HG03460 (cell line): ENCODE data around the gene SLC25A47.

ENCODE experiments used
- ATAC-seq: cut with Tn5 transposase; IDR thresholded peaks from one replicate; pipeline ENCODE4 v1.9.1; 2021; ENCODE audit not compliant: unreplicated experiment

Gene SLC25A47

GRCh38 chr14:100322138-100322957 is 791 bp upstream of the SLC25A47 start:
- ATAC-seq: no peak

- ATAC-seq: no peak
These were observed 786 bp downstream of the SLC25A47 start for GRCh38 chr14:100323942-100324307.

DNA sequence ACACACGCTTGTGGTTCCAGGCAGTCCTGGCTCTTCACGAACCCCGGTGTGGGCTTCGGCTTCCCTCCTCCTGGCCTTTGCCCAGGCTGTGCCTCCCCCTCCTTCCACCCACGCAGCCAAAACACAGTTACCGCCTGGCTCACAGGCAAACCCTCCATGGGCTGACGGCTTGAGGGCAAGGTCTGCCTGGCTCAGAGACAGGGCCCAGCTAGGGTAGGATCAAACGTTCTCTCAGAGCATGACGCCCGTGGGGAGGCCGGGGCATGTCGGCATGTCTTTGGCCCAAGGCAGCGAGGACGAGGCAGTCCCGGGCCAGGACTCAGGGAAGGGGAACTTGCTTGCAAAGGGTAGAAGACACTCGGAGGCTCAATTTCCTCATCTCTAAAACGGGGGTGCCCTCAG is 2.1 kb downstream of the SLC25A47 start:
- ATAC-seq: no peak

GRCh38 chr14:100325958-100326357 is 2.8 kb downstream of the SLC25A47 start:
- no peak for ATAC-seq

DNA sequence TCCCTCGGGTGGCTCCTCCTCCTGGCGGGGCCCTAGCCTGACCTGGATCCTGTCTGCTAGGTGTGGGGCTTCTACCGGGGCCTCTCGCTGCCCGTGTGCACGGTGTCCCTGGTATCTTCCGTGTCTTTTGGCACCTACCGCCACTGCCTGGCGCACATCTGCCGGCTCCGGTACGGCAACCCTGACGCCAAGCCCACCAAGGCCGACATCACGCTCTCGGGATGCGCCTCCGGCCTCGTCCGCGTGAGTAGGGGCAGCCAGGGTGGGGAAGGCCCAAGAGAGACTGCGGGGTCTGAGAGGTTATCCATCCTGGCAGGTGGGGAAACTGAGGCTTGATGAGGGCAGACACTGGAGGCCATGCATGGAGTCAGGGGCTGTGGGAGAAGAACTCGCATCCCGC is 4.0 kb downstream of the SLC25A47 start:
- ATAC-seq: no peak

- ATAC-seq: no peak
These were observed 5.5 kb downstream of the SLC25A47 start for GRCh38 chr14:100328495-100329163.

GRCh38 chr14:100329233-100330006 is 6.3 kb downstream of the SLC25A47 start:
- no peak for ATAC-seq

- ATAC-seq: no peak
These were observed 6.8 kb downstream of the SLC25A47 start for GRCh38 chr14:100330007-100330344.

GRCh38 chr14:100330388-100330931 is 7.3 kb downstream of the SLC25A47 start:
- ATAC-seq: no peak

DNA sequence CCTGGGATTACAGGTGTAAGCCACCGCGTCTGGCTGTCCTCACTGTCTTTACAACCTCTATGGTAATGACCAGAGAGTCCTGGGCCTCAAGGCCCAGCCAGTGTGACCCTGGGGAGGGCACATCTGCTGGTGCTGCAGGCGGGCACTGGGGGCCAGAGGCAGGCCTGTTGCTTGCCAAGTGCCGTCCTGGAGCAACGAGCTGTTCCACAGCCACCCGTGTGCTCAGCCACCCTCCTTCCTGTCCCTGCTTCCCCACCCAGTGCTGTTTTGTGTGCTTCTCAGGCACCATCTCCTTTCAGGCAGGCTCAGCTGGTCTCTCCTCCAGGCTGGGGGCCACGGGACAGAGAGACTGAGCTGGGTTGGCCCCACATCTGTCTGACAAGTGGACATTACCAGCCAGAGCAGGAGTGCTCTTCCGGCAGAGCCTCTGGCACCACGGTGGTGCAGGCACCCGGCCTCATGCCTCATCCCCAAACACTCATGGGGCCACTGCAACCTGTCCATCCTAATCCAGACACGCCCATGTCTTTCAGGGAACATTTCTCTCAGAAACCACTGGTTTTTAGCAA is 9.0 kb downstream of the SLC25A47 start:
- no peak for ATAC-seq

GRCh38 chr14:100332797-100333196 is 9.7 kb downstream of the SLC25A47 start:
- peak; percentile 55 for ATAC-seq

GRCh38 chr14:100333311-100333710 is 10.2 kb downstream of the SLC25A47 start:
- no peak for ATAC-seq

- ATAC-seq: no peak
These were observed 10.7 kb downstream of the SLC25A47 start for GRCh38 chr14:100333827-100334226.

- ATAC-seq: no peak
These were observed 11.8 kb downstream of the SLC25A47 start for GRCh38 chr14:100334904-100335303.

GRCh38 chr14:100336618-100337530 is 13.7 kb downstream of the SLC25A47 start:
- ATAC-seq: no peak

- no peak for ATAC-seq
These were observed 16.8 kb downstream of the SLC25A47 start for GRCh38 chr14:100339766-100340422.

GRCh38 chr14:100340423-100340813 is 17.3 kb downstream of the SLC25A47 start:
- no peak for ATAC-seq

- peak; percentile 60 for ATAC-seq
These were observed 18.3 kb downstream of the SLC25A47 start for GRCh38 chr14:100341301-100342031.

GRCh38 chr14:100342195-100342594 is 19.1 kb downstream of the SLC25A47 start:
- ATAC-seq: no peak
